Activated naive CD4-positive, alpha-beta T cell treated with anti-CD3 and anti-CD28 coated beads for 36 hours (primary cell): ENCODE measurements around the gene PELI3. TPM values are rescaled to one million over a fixed set of nuclear protein-coding genes. Genes with fewer than 3 reads are reported as not detected.
A peak's percentile ranks its signal among the peaks of the same experiment; 100 is the strongest.

ENCODE experiments used
- CTCF ChIA-PET: fragments of 350-600 bp; sonication (Branson Sonifier 250); formaldehyde crosslinking; loops from one replicate; lab custom pipeline; 2021; ENCODE audit warnings: antibody characterized with exemption; lab: Charles Lee
- DNase-seq: peaks from one replicate; pipeline ENCODE4 v3.0.0-alpha.2; 2020
- H3K27ac Mint-ChIP-seq: one replicate; pipeline ENCODE4 v1.8.0; 2021; ENCODE audit warnings: mild to moderate bottlenecking, mixed read lengths
- H3K27me3 Mint-ChIP-seq: one replicate; pipeline ENCODE4 v1.8.0; 2021; ENCODE audit warnings: low read depth, mixed read lengths
- H3K36me3 Mint-ChIP-seq: one replicate; pipeline ENCODE4 v1.8.0; 2021; ENCODE audit warnings: low read depth, mixed read lengths
- H3K4me1 Mint-ChIP-seq: one replicate; pipeline ENCODE4 v1.8.0; 2021; ENCODE audit warnings: low read depth, mixed read lengths
- H3K4me3 Mint-ChIP-seq: one replicate; pipeline ENCODE4 v1.8.0; 2021; ENCODE audit warnings: mild to moderate bottlenecking, moderate library complexity, mixed read lengths
- H3K9me3 Mint-ChIP-seq: one replicate; pipeline ENCODE4 v1.8.0; 2021; ENCODE audit warnings: mixed read lengths
- intact Hi-C: fragments of 100-400 bp; cut with micrococcal nuclease; formaldehyde crosslinking; loops from one replicate; pipeline ENCODE4 v1.15.1; 2023
- total RNA-seq, 2 experiments: library from RNA; stranded (reverse); gene quantifications; one replicate each; pipeline ENCODE4 v1.2.3, GENCODE V29; 2021

Gene PELI3
- total RNA-seq, 2 experiments from 2014 or later = 2.3 to 2.4 TPM

GRCh38 chr11:66467756-66468155 lies 1.1 kb downstream of the PELI3 start:
- no peak overlapping the region for H3K27ac Mint-ChIP-seq
- peaks cover 28% of the 10 kb centered on the region for H3K4me1 Mint-ChIP-seq
- H3K4me3 Mint-ChIP-seq = peak overlapping the region; percentile 85
- no peaks in the 10 kb centered on the region for H3K36me3 Mint-ChIP-seq
- CTCF ChIA-PET = interaction anchor here (0.6 to 3.8 kb wide), 4 partner anchors 11 to 88 kb away, joined by 3 to 16 read pairs (median 4); partner anchors contain the start of gene BBS1
- no peaks in the 10 kb centered on the region for H3K9me3 Mint-ChIP-seq
- no peaks in the 10 kb centered on the region for H3K27me3 Mint-ChIP-seq
- intact Hi-C loops = loop anchor here (2.0 kb wide), 1 partner anchor 43 kb away; the partner anchor contains the start of gene BBS1
- peak; percentile 49 for DNase-seq

GRCh38 chr11:66468691-66469090 lies 2.0 kb downstream of the PELI3 start:
- Mint-ChIP-seq H3K27me3 (no peaks in the 10 kb centered on the region), H3K27ac (no peak overlapping the region), H3K36me3 (no peaks in the 10 kb centered on the region), H3K4me1 (peaks cover 23% of the 10 kb centered on the region), H3K9me3 (no peaks in the 10 kb centered on the region), H3K4me3 (peak overlapping the region; percentile 85)
- CTCF ChIA-PET = interaction anchor here (0.6 to 3.8 kb wide), 4 partner anchors 10 to 72 kb away, joined by 4 to 16 read pairs (median 6); partner anchors contain the start of genes DPP3 and MRPL11
- no peak for DNase-seq
- intact Hi-C loops = no loop called here

GRCh38 chr11:66469441-66469840 lies 2.7 kb downstream of the PELI3 start:
- intact Hi-C loops = no loop called here
- no peak for DNase-seq
- H3K27me3 Mint-ChIP-seq = no peaks in the 10 kb centered on the region
- H3K9me3 Mint-ChIP-seq = no peaks in the 10 kb centered on the region
- peaks cover 23% of the 10 kb centered on the region for H3K4me1 Mint-ChIP-seq
- CTCF ChIA-PET = interaction anchor here (0.6 to 3.8 kb wide), 4 partner anchors 9 to 73 kb away, joined by 4 to 16 read pairs (median 6); partner anchors contain the start of genes DPP3 and MRPL11
- H3K4me3 Mint-ChIP-seq = no peak overlapping the region
- no peak overlapping the region for H3K27ac Mint-ChIP-seq
- H3K36me3 Mint-ChIP-seq = no peaks in the 10 kb centered on the region

- Mint-ChIP-seq H3K9me3 (no peaks in the 10 kb centered on the region), H3K27ac (no peak overlapping the region), H3K4me3 (no peak overlapping the region), H3K36me3 (no peaks in the 10 kb centered on the region), H3K27me3 (no peaks in the 10 kb centered on the region), H3K4me1 (peaks cover 23% of the 10 kb centered on the region)
- no peak for DNase-seq
- intact Hi-C loops = no loop called here
- CTCF ChIA-PET = interaction anchor here (0.6 to 3.8 kb wide), 4 partner anchors 9 to 161 kb away, joined by 4 to 16 read pairs (median 6); partner anchors contain the start of genes DPP3 and MRPL11
These were observed 3.3 kb downstream of the PELI3 start for GRCh38 chr11:66470015-66470414.

GRCh38 chr11:66471142-66471541 lies 4.4 kb downstream of the PELI3 start:
- no peak for DNase-seq
- intact Hi-C loops = no loop called here
- Mint-ChIP-seq H3K4me3 (no peak overlapping the region), H3K27ac (no peak overlapping the region), H3K9me3 (no peaks in the 10 kb centered on the region), H3K4me1 (peaks cover 17% of the 10 kb centered on the region), H3K36me3 (no peaks in the 10 kb centered on the region), H3K27me3 (no peaks in the 10 kb centered on the region)
- CTCF ChIA-PET = no interaction called here

- Mint-ChIP-seq H3K27ac (no peak overlapping the region), H3K4me3 (no peak overlapping the region), H3K27me3 (no peaks in the 10 kb centered on the region), H3K4me1 (peaks cover 12% of the 10 kb centered on the region), H3K9me3 (no peaks in the 10 kb centered on the region), H3K36me3 (no peaks in the 10 kb centered on the region)
- no peak for DNase-seq
- CTCF ChIA-PET = no interaction called here
- intact Hi-C loops = no loop called here
These were observed 5.3 kb downstream of the PELI3 start for GRCh38 chr11:66472054-66472453.

- H3K27ac Mint-ChIP-seq = no peak overlapping the region
These were observed 6.5 kb downstream of the PELI3 start for GRCh38 chr11:66473167-66473566.

GRCh38 chr11:66473608-66474515 lies 7.2 kb downstream of the PELI3 start:
- CTCF ChIA-PET = no interaction called here
- intact Hi-C loops = no loop called here
- DNase-seq = no peak
- peaks cover 3% of the 10 kb centered on the region for H3K4me1 Mint-ChIP-seq
- no peaks in the 10 kb centered on the region for H3K36me3 Mint-ChIP-seq
- H3K27me3 Mint-ChIP-seq = no peaks in the 10 kb centered on the region
- H3K4me3 Mint-ChIP-seq = no peak overlapping the region
- H3K27ac Mint-ChIP-seq = no peak overlapping the region
- no peaks in the 10 kb centered on the region for H3K9me3 Mint-ChIP-seq

More at GRCh38 chr11:66473167-66473566, 6.5 kb downstream of the PELI3 start:
- Mint-ChIP-seq H3K36me3 (no peaks in the 10 kb centered on the region), H3K27me3 (no peaks in the 10 kb centered on the region), H3K4me3 (no peak overlapping the region), H3K9me3 (no peaks in the 10 kb centered on the region), H3K4me1 (peaks cover 3% of the 10 kb centered on the region)
- no peak for DNase-seq
- intact Hi-C loops = no loop called here
- CTCF ChIA-PET = no interaction called here

GRCh38 chr11:66475349-66476172 lies 8.9 kb downstream of the PELI3 start:
- H3K27ac Mint-ChIP-seq = no peak overlapping the region
- CTCF ChIA-PET = no interaction called here
- no peak for DNase-seq
- intact Hi-C loops = no loop called here
- peaks cover 9% of the 10 kb centered on the region for H3K4me1 Mint-ChIP-seq
- no peaks in the 10 kb centered on the region for H3K27me3 Mint-ChIP-seq
- H3K4me3 Mint-ChIP-seq = no peak overlapping the region
- no peaks in the 10 kb centered on the region for H3K36me3 Mint-ChIP-seq
- no peaks in the 10 kb centered on the region for H3K9me3 Mint-ChIP-seq

- intact Hi-C loops = no loop called here
- H3K27me3 Mint-ChIP-seq = no peaks in the 10 kb centered on the region
- no peak overlapping the region for H3K4me3 Mint-ChIP-seq
- no peaks in the 10 kb centered on the region for H3K36me3 Mint-ChIP-seq
- peaks cover 15% of the 10 kb centered on the region for H3K4me1 Mint-ChIP-seq
- CTCF ChIA-PET = no interaction called here
- no peak for DNase-seq
- H3K9me3 Mint-ChIP-seq = no peaks in the 10 kb centered on the region
- H3K27ac Mint-ChIP-seq = no peak overlapping the region
These were observed 9.6 kb downstream of the PELI3 start for GRCh38 chr11:66476173-66476840.

- H3K36me3 Mint-ChIP-seq = no peaks in the 10 kb centered on the region
- H3K27ac Mint-ChIP-seq = no peak overlapping the region
- no peak overlapping the region for H3K4me3 Mint-ChIP-seq
- no peak for DNase-seq
- peaks cover 17% of the 10 kb centered on the region for H3K4me1 Mint-ChIP-seq
- H3K27me3 Mint-ChIP-seq = no peaks in the 10 kb centered on the region
- CTCF ChIA-PET = no interaction called here
- no peaks in the 10 kb centered on the region for H3K9me3 Mint-ChIP-seq
- intact Hi-C loops = no loop called here
These were observed 10.1 kb downstream of the PELI3 start for GRCh38 chr11:66476841-66477251.
